Tibial nerve (tissue), 4 donors: Measurements from ENCODE around the gene TMEM52B. TPM values are rescaled to one million over a fixed set of nuclear protein-coding genes. Genes with fewer than 3 reads are reported as not detected.
"Not testable (repeated sequence)": the region's sequence is repeated elsewhere in the genome, so short reads cannot be mapped to it uniquely, and the experiment has no call there.

ENCODE experiments used
- DNase-seq, 2 donors: peaks; one replicate each; pipeline ENCODE4 v3.0.0-alpha.2; 2019; ENCODE audit warnings: low spot score in 2 of 2
- H3K27ac ChIP-seq, 4 donors: fragments of 200-600 bp; sonication (generic) in 3 of 4; one replicate each; pipeline ENCODE4 v1.5.1; 2017 to 2019; ENCODE audit warnings: mild to moderate bottlenecking in 1 of 4
- H3K27me3 ChIP-seq, 2 donors: fragments of 200-600 bp; sonication (generic) in 1 of 2; one replicate each; pipeline versions ENCODE4 v1.5.1 to v1.6.0; 2017 to 2019
- H3K36me3 ChIP-seq, 3 donors: fragments of 200-600 bp; sonication (generic); one replicate each; pipeline ENCODE4 v1.5.1; 2018 to 2019
- H3K4me1 ChIP-seq, 4 donors: fragments of 200-600 bp; sonication (generic) in 3 of 4; one replicate each; pipeline ENCODE4 v1.5.1; 2017 to 2019
- H3K4me3 ChIP-seq, 4 donors: fragments of 200-600 bp; sonication (generic) in 3 of 4; one replicate each; pipeline ENCODE4 v1.5.1; 2017 to 2019; ENCODE audit warnings: mild to moderate bottlenecking in 1 of 4, moderate library complexity in 1 of 4
- H3K9me3 ChIP-seq, 4 donors: fragments of 200-600 bp; sonication (generic) in 3 of 4; one replicate each; pipeline ENCODE4 v1.5.1; 2017 to 2019
- CTCF ChIP-seq, 5 experiments: fragments of 200-600 bp in 3 of 5; fragments of 450-650 bp in 2 of 5; sonication (generic) in 3 of 5; IDR thresholded peaks; one replicate each; pipeline ENCODE4 v1.5.1; 2016 to 2019; ENCODE audit warnings: antibody characterized with exemption in 5 of 5, mild to moderate bottlenecking in 3 of 5, moderate library complexity in 2 of 5
- EP300 ChIP-seq, 2 donors: sonication (generic); formaldehyde crosslinking; IDR thresholded peaks; one replicate each; pipeline ENCODE4 v1.6.1; 2017; ENCODE audit warnings: antibody characterized with exemption in 2 of 2, mild to moderate bottlenecking in 1 of 2
- POLR2A ChIP-seq, 2 donors: fragments of 450-650 bp; IDR thresholded peaks; one replicate each; pipeline ENCODE4 v1.6.1; 2017; ENCODE audit warnings: antibody characterized with exemption in 2 of 2, mild to moderate bottlenecking in 2 of 2, moderate library complexity in 2 of 2
- WGBS, 2 donors: methylation state at CpG; one replicate each; pipeline ENCODE4 v1.1.5; 2018; 5-methylcytosine and 5-hydroxymethylcytosine counted together
- total RNA-seq, 4 donors: library from RNA; depleted of rRNA; stranded (reverse); fragments of >200 nt; gene quantifications; one replicate each; pipeline ENCODE4 v1.1.0, GENCODE V29; 2016

TMEM52B gene
- total RNA-seq, 4 donors from 2014 or later, result 0.21 TPM; not detected in 3

GRCh38 chr12:10197879-10198278 lies 19.0 kb downstream of the TMEM52B start:
- 83 to 91% methylated on average over 5 of the region's 5 CpGs for WGBS, 2 donors
- no peaks in the 10 kb centered on the region for H3K36me3 ChIP-seq
- no peak for DNase-seq
- no peak overlapping the region for H3K27ac ChIP-seq
- H3K4me1 ChIP-seq, result no peaks in the 10 kb centered on the region
- H3K27me3 ChIP-seq, result no peaks in the 10 kb centered on the region
- no peak overlapping the region for H3K4me3 ChIP-seq
- no peak for TF ChIP-seq CTCF (IDR thresholded peaks at IDR 0.05)
- TF ChIP-seq EP300 (IDR thresholded peaks at IDR 0.05), result no peak
- no peak for TF ChIP-seq POLR2A (IDR thresholded peaks at IDR 0.05)
- H3K9me3 ChIP-seq, result no peaks in the 10 kb centered on the region

- H3K4me3 ChIP-seq, H3K9me3 ChIP-seq, H3K27ac ChIP-seq, DNase-seq, H3K27me3 ChIP-seq, H3K4me1 ChIP-seq, H3K36me3 ChIP-seq: not testable (repeated sequence)
- WGBS, 2 donors, result 87 to 88% methylated on average over 2 of the region's 2 CpGs
Measured at GRCh38 chr12:10204495-10204894, 25.7 kb downstream of the TMEM52B start.

- Histone ChIP-seq H3K36me3 (no peaks in the 10 kb centered on the region), H3K27me3 (no peaks in the 10 kb centered on the region), H3K9me3 (no peaks in the 10 kb centered on the region), H3K4me1 (no peaks in the 10 kb centered on the region), H3K4me3 (no peak overlapping the region), H3K27ac (no peak overlapping the region)
- WGBS, 2 donors, result 87 to 89% methylated on average over 3 of the region's 3 CpGs
- DNase-seq, result no peak
- TF ChIP-seq POLR2A (IDR thresholded peaks at IDR 0.05) (no peak), EP300 (IDR thresholded peaks at IDR 0.05) (no peak), CTCF (IDR thresholded peaks at IDR 0.05) (no peak)
Measured at GRCh38 chr12:10205220-10205807, 26.5 kb downstream of the TMEM52B start.

GRCh38 chr12:10207136-10207535 lies 28.3 kb downstream of the TMEM52B start:
- no peak overlapping the region for H3K27ac ChIP-seq
- H3K27me3 ChIP-seq, result no peaks in the 10 kb centered on the region
- no peak overlapping the region for H3K4me3 ChIP-seq
- no peaks in the 10 kb centered on the region for H3K9me3 ChIP-seq
- no peaks in the 10 kb centered on the region for H3K36me3 ChIP-seq
- no peak for DNase-seq
- peaks cover 0 to 6% (median 2%) of the 10 kb centered on the region in 4 donors for H3K4me1 ChIP-seq
- TF ChIP-seq POLR2A (IDR thresholded peaks at IDR 0.05), result no peak
- no peak for TF ChIP-seq EP300 (IDR thresholded peaks at IDR 0.05)
- no peak for TF ChIP-seq CTCF (IDR thresholded peaks at IDR 0.05)
- 12 to 15% methylated on average over 2 of the region's 2 CpGs for WGBS, 2 donors

- Histone ChIP-seq H3K36me3 (no peaks in the 10 kb centered on the region), H3K27me3 (no peaks in the 10 kb centered on the region), H3K4me1 (peaks cover 0 to 19% (median 2%) of the 10 kb centered on the region in 4 donors), H3K4me3 (no peak overlapping the region), H3K9me3 (no peaks in the 10 kb centered on the region), H3K27ac (no peak overlapping the region)
- 94% methylated on average over 15 of the region's 15 CpGs for WGBS, 2 donors
- TF ChIP-seq EP300 (IDR thresholded peaks at IDR 0.05) (no peak), CTCF (IDR thresholded peaks at IDR 0.05) (no peak), POLR2A (IDR thresholded peaks at IDR 0.05) (no peak)
- no peak for DNase-seq
Measured at GRCh38 chr12:10210225-10210624, 31.4 kb downstream of the TMEM52B start.
